CD14-positive monocyte (primary cell): Measurements from ENCODE around the gene ANXA1. TPM values are rescaled to one million over a fixed set of nuclear protein-coding genes. Genes with fewer than 3 reads are reported as not detected.
A peak's percentile ranks its signal among the peaks of the same experiment; 100 is the strongest.

Experiments used
- DNase-seq, 3 donors: peaks; one replicate each; pipeline ENCODE4 v3.0.0-alpha.2; 2011 to 2022
- H2AFZ ChIP-seq: 2 replicates; pipeline ENCODE4 v1.6.0; 2012; ENCODE audit warnings: mild to moderate bottlenecking, low read depth, low read length, inconsistent platforms; ENCODE audit not compliant: insufficient read depth, poor library complexity, severe bottlenecking
- H3K27ac ChIP-seq, 2 donors: 1 replicate in 1 of 2; 2 replicates in 1 of 2; pipeline ENCODE4 v1.5.1; 2012 to 2013; ENCODE audit warnings: low read length in 2 of 2, control low read depth in 1 of 2, inconsistent platforms in 1 of 2, low read depth in 1 of 2, mild to moderate bottlenecking in 1 of 2
- H3K27me3 ChIP-seq, 2 donors: one replicate each; pipeline versions ENCODE4 v1.6.0 to v1.6.1; 2011 to 2013; ENCODE audit warnings: low read length in 2 of 2; ENCODE audit not compliant: control insufficient read depth in 2 of 2, insufficient read depth in 2 of 2
- H3K36me3 ChIP-seq, 2 donors: replicated peaks in 1 of 2; 1 replicate in 1 of 2; 2 replicates in 1 of 2; pipeline versions ENCODE4 v1.5.1 to v1.6.1; 2012 to 2013; ENCODE audit warnings: low read length in 2 of 2, control low read depth in 1 of 2, inconsistent platforms in 1 of 2, mild to moderate bottlenecking in 1 of 2; ENCODE audit not compliant: insufficient read depth in 2 of 2, control insufficient read depth in 1 of 2
- H3K4me1 ChIP-seq, 2 donors: 1 replicate in 1 of 2; 2 replicates in 1 of 2; pipeline versions ENCODE4 v1.5.1 to v1.6.1; 2012 to 2013; ENCODE audit warnings: low read length in 2 of 2, control low read depth in 1 of 2, inconsistent platforms in 1 of 2, mild to moderate bottlenecking in 1 of 2, moderate library complexity in 1 of 2; ENCODE audit not compliant: insufficient read depth in 2 of 2, control insufficient read depth in 1 of 2
- H3K4me2 ChIP-seq: replicated peaks from 2 replicates; pipeline ENCODE3; 2012; ENCODE audit warnings: low read length, moderate library complexity, mild to moderate bottlenecking; ENCODE audit not compliant: poor library complexity, severe bottlenecking; ENCODE audit errors: extremely low read depth
- H3K4me3 ChIP-seq, 3 experiments: fragments of 200-600 bp in 1 of 3; sonication (generic) in 1 of 3; replicated peaks in 1 of 3; 1 replicate in 2 of 3; 2 replicates in 1 of 3; pipeline ENCODE4 v1.5.1; 2011 to 2013; ENCODE audit warnings: low read length in 3 of 3, mild to moderate bottlenecking in 3 of 3, control low read depth in 2 of 3, low read depth in 2 of 3, inconsistent platforms in 1 of 3, moderate library complexity in 1 of 3
- H3K79me2 ChIP-seq: 2 replicates; pipeline ENCODE4 v1.6.0; 2012; ENCODE audit warnings: mild to moderate bottlenecking, control low read depth, inconsistent platforms, low read length, moderate library complexity; ENCODE audit not compliant: insufficient read depth
- H3K9ac ChIP-seq: 2 replicates; pipeline ENCODE4 v1.6.0; 2017; ENCODE audit warnings: low read length, mild to moderate bottlenecking; ENCODE audit not compliant: insufficient read depth, poor library complexity, severe bottlenecking
- H3K9me3 ChIP-seq, 2 donors: replicated peaks in 1 of 2; 1 replicate in 1 of 2; 2 replicates in 1 of 2; pipeline versions ENCODE4 v1.5.1 to v1.6.1; 2012 to 2013; ENCODE audit warnings: low read length in 2 of 2, control low read depth in 1 of 2; ENCODE audit not compliant: control insufficient read depth in 1 of 2, insufficient read depth in 1 of 2
- H4K20me1 ChIP-seq: 2 replicates; pipeline ENCODE4 v1.6.0; 2012; ENCODE audit warnings: mild to moderate bottlenecking, low read length, control low read depth, moderate library complexity; ENCODE audit not compliant: insufficient read depth
- H3K27ac Mint-ChIP-seq, 7 donors: one replicate each; pipeline ENCODE4 v1.8.0; 2020; ENCODE audit warnings: mild to moderate bottlenecking in 7 of 7, mixed read lengths in 7 of 7, moderate library complexity in 6 of 7, inconsistent platforms in 2 of 7
- H3K27me3 Mint-ChIP-seq, 3 donors: one replicate each; pipeline ENCODE4 v1.8.0; 2021 to 2022; ENCODE audit warnings: low read depth in 3 of 3, mild to moderate bottlenecking in 3 of 3, mixed read lengths in 3 of 3, moderate library complexity in 3 of 3, inconsistent platforms in 1 of 3
- H3K36me3 Mint-ChIP-seq, 2 donors: one replicate each; pipeline ENCODE4 v1.8.0; 2020; ENCODE audit warnings: mixed read lengths in 2 of 2, inconsistent platforms in 1 of 2, mild to moderate bottlenecking in 1 of 2
- H3K4me1 Mint-ChIP-seq: one replicate; pipeline ENCODE4 v1.8.0; 2020; ENCODE audit warnings: mild to moderate bottlenecking, mixed read lengths
- H3K4me3 Mint-ChIP-seq, 2 donors: one replicate each; pipeline ENCODE4 v1.8.0; 2020; ENCODE audit warnings: mild to moderate bottlenecking in 2 of 2, mixed read lengths in 2 of 2, moderate library complexity in 1 of 2
- H3K9me3 Mint-ChIP-seq, 7 donors: one replicate each; pipeline ENCODE4 v1.8.0; 2020 to 2022; ENCODE audit warnings: mixed read lengths in 7 of 7, mild to moderate bottlenecking in 6 of 7, moderate library complexity in 6 of 7, inconsistent platforms in 2 of 7
- CTCF ChIP-seq: fragments of 200-600 bp; IDR thresholded peaks from one replicate; pipeline ENCODE4 v1.8.0; 2022; ENCODE audit warnings: antibody characterized with exemption, mild to moderate bottlenecking
- WGBS: methylation state at CpG from one replicate; pipeline ENCODE4 v1.1.5; 2013; ENCODE audit warnings: missing lambda C conversion rate; ENCODE audit not compliant: insufficient coverage; 5-methylcytosine and 5-hydroxymethylcytosine counted together
- intact Hi-C, 2 donors: fragments of 100-400 bp; cut with micrococcal nuclease; formaldehyde crosslinking; loops; one replicate each; pipeline versions ENCODE4 v1.15.0 to v1.15.1; 2023
- polyA plus RNA-seq, 3 donors: library from polyadenylated mRNA; depleted of rRNA in 1 of 3; unstranded in 2 of 3; stranded (reverse) in 1 of 3; fragments of 300-500 nt in 2 of 3; fragments of >200 nt in 1 of 3; fragmentation: Illumina TruSeq in 2 of 3; gene quantifications; 1 replicate in 2 of 3; 2 replicates in 1 of 3; pipeline ENCODE4 v1.2.3, GENCODE V29; 2012 to 2021

Gene ANXA1
- polyA plus RNA-seq, 3 donors, result 992 to 1,546 (median 1,157) TPM

GRCh38 chr9:73141282-73141681 is 10.4 kb upstream of the ANXA1 start:
- no peak overlapping the region for H2AFZ ChIP-seq
- H3K27me3 ChIP-seq, result no peaks in the 10 kb centered on the region
- intact Hi-C loops, result no loop called here

GRCh38 chr9:73143711-73144328 is 7.8 kb upstream of the ANXA1 start:
- no peaks in the 10 kb centered on the region for H3K36me3 ChIP-seq
- peak overlapping the region in 1 of 2 donors; percentile 65 for H3K27ac ChIP-seq
- 0% methylated on average over 1 of the region's 2 CpGs for WGBS
- H3K36me3 Mint-ChIP-seq, result no peaks in the 10 kb centered on the region
- no peak overlapping the region for H3K9ac ChIP-seq
- H3K9me3 Mint-ChIP-seq, result peaks cover 0 to 3% (median 0%) of the 10 kb centered on the region in 7 donors
- DNase-seq, result peak; percentile 57 to 86 (median 82)
- no peaks in the 10 kb centered on the region for H3K27me3 ChIP-seq
- no peaks in the 10 kb centered on the region for H3K9me3 ChIP-seq
- H3K79me2 ChIP-seq, result peaks cover 18% of the 10 kb centered on the region
- no peaks in the 10 kb centered on the region for H3K27me3 Mint-ChIP-seq
- no peak overlapping the region for H3K4me3 Mint-ChIP-seq
- intact Hi-C loops, result no loop called here
- peaks cover 58% of the 10 kb centered on the region for H3K4me1 Mint-ChIP-seq
- H2AFZ ChIP-seq, result no peak overlapping the region
- peak overlapping the region in 1 of 3 experiments; percentile 43 for H3K4me3 ChIP-seq
- H3K4me2 ChIP-seq, result peak overlapping the region; percentile 61
- peaks cover 55 to 66% of the 10 kb centered on the region in 2 donors for H3K4me1 ChIP-seq
- no peaks in the 10 kb centered on the region for H4K20me1 ChIP-seq
- H3K27ac Mint-ChIP-seq, result peak overlapping the region; percentile 63 to 91 (median 85)
- no peak for TF ChIP-seq CTCF

More at GRCh38 chr9:73141282-73141681, 10.4 kb upstream of the ANXA1 start:
- no peak overlapping the region for H3K4me3 Mint-ChIP-seq
- H3K36me3 ChIP-seq, result no peaks in the 10 kb centered on the region
- peaks cover 10% of the 10 kb centered on the region for H3K79me2 ChIP-seq
- no peak overlapping the region for H3K4me2 ChIP-seq
- H3K27ac Mint-ChIP-seq, result no peak overlapping the region
- H3K4me3 ChIP-seq, result no peak overlapping the region
- H4K20me1 ChIP-seq, result no peaks in the 10 kb centered on the region
- peaks cover 56% of the 10 kb centered on the region for H3K4me1 Mint-ChIP-seq
- no peaks in the 10 kb centered on the region for H3K9me3 ChIP-seq
- H3K4me1 ChIP-seq, result peaks cover 43 to 56% of the 10 kb centered on the region in 2 donors
- no peaks in the 10 kb centered on the region for H3K27me3 Mint-ChIP-seq
- WGBS, result no CpG with 5 or more reads among the region's 1 CpG
- peaks cover 0 to 3% (median 0%) of the 10 kb centered on the region in 7 donors for H3K9me3 Mint-ChIP-seq
- H3K36me3 Mint-ChIP-seq, result no peaks in the 10 kb centered on the region
- DNase-seq, result no peak
- no peak overlapping the region for H3K9ac ChIP-seq
- TF ChIP-seq CTCF, result no peak
- H3K27ac ChIP-seq, result no peak overlapping the region
